OCI-LY1 (cell line): ENCODE data around the gene GMCL2.

Experiments used
- H2AFZ ChIP-seq: fragments of 200-600 bp; sonication (generic), shearing (Covaris generic); 2 replicates; pipeline ENCODE4 v1.6.0; 2014; ENCODE audit warnings: antibody characterized with exemption, mild to moderate bottlenecking, low read length
- H3F3A ChIP-seq: fragments of 200-600 bp; sonication (generic), shearing (Covaris generic); 2 replicates; pipeline ENCODE4 v1.6.0; 2014; ENCODE audit warnings: mild to moderate bottlenecking, antibody characterized with exemption, low read length, moderate library complexity; ENCODE audit not compliant: insufficient read depth
- H3K27ac ChIP-seq: fragments of 200-600 bp; sonication (generic); 2 replicates; pipeline ENCODE4 v1.5.1; 2014; ENCODE audit warnings: low read length, mixed run types, mild to moderate bottlenecking, low read depth; ENCODE audit not compliant: poor library complexity, severe bottlenecking
- H3K27me3 ChIP-seq: fragments of 200-600 bp; sonication (generic); 2 replicates; pipeline ENCODE4 v1.6.0; 2014; ENCODE audit warnings: antibody characterized with exemption, mild to moderate bottlenecking, low read length, moderate library complexity; ENCODE audit not compliant: insufficient read depth
- H3K36me3 ChIP-seq: fragments of 200-600 bp; sonication (generic); 2 replicates; pipeline ENCODE4 v1.6.1; 2014; ENCODE audit warnings: mild to moderate bottlenecking, antibody characterized with exemption, low read length, moderate library complexity, mixed read lengths; ENCODE audit not compliant: insufficient read depth
- H3K4me1 ChIP-seq: fragments of 200-600 bp; sonication (generic); 2 replicates; pipeline ENCODE4 v1.5.1; 2014; ENCODE audit warnings: mild to moderate bottlenecking, low read length, moderate library complexity; ENCODE audit not compliant: insufficient read depth, severe bottlenecking
- H3K4me2 ChIP-seq: fragments of 200-600 bp; sonication (generic), shearing (Covaris generic); 2 replicates; pipeline ENCODE4 v1.6.1; 2014; ENCODE audit warnings: low read length
- H3K4me3 ChIP-seq: fragments of 200-600 bp; sonication (generic); 2 replicates; pipeline ENCODE4 v1.5.1; 2014; ENCODE audit warnings: low read length, low read depth, mild to moderate bottlenecking, mixed read lengths; ENCODE audit not compliant: poor library complexity, severe bottlenecking
- H3K79me2 ChIP-seq: fragments of 200-600 bp; shearing (Covaris generic); 2 replicates; pipeline ENCODE4 v1.6.1; 2016; ENCODE audit warnings: mixed run types, low read length, mixed read lengths; ENCODE audit not compliant: insufficient read depth
- H3K9ac ChIP-seq: fragments of 200-600 bp; sonication (generic), shearing (Covaris generic); 2 replicates; pipeline ENCODE4 v1.6.1; 2014; ENCODE audit warnings: mild to moderate bottlenecking, low read length, mixed read lengths
- H3K9me2 ChIP-seq: fragments of 200-600 bp; sonication (generic), shearing (Covaris generic); 2 replicates; pipeline ENCODE4 v1.6.1; 2014; ENCODE audit warnings: low read depth, mild to moderate bottlenecking, low read length, mixed read lengths
- H3K9me3 ChIP-seq: fragments of 200-600 bp; shearing (Covaris generic); 2 replicates; pipeline ENCODE4 v1.6.1; 2014; ENCODE audit warnings: low read length, mixed read lengths
- H4K20me1 ChIP-seq: fragments of 200-600 bp; sonication (generic), shearing (Covaris generic); 2 replicates; pipeline ENCODE4 v1.6.0; 2016; ENCODE audit warnings: mild to moderate bottlenecking, low read length; ENCODE audit not compliant: insufficient read depth
- CTCF ChIP-seq: fragments of 200-600 bp; sonication (generic), shearing (Covaris generic); IDR thresholded peaks from 2 replicates; pipeline ENCODE4 v1.5.1; 2017; ENCODE audit warnings: mild to moderate bottlenecking, antibody characterized with exemption, low read length, moderate library complexity, mixed read lengths
- EZH2 ChIP-seq: fragments of 200-600 bp; sonication (generic), shearing (Covaris generic); IDR thresholded peaks from 2 replicates; pipeline ENCODE4 v1.8.0; 2017; ENCODE audit warnings: borderline replicate concordance, mixed run types, mild to moderate bottlenecking, antibody characterized with exemption, low read length, moderate library complexity, mixed read lengths

Gene GMCL2

GRCh38 chr5:178207183-178207916, 20.2 kb upstream of the GMCL2 start:
- Histone ChIP-seq H3K79me2 (peaks cover 42% of the 10 kb centered on the region), H3K4me3 (peak overlapping the region; percentile 94), H3K4me2 (peak overlapping the region; percentile 89), H4K20me1 (0 out of 2 replicates have a peak, but pooled peaks cover 3% of the 10 kb centered on the region), H3K4me1 (peaks cover 32% of the 10 kb centered on the region), H3K36me3 (peaks cover 71% of the 10 kb centered on the region), H3K9ac (no peak overlapping the region), H3K27me3 (no peaks in the 10 kb centered on the region), H3K9me3 (no peaks in the 10 kb centered on the region), H3K27ac (no peak overlapping the region), H2AFZ (no peak overlapping the region), H3K9me2 (no peaks in the 10 kb centered on the region), H3F3A (no peaks in the 10 kb centered on the region)
- TF ChIP-seq CTCF: no peak
- no peak for TF ChIP-seq EZH2

- Histone ChIP-seq H3K36me3 (peaks cover 62% of the 10 kb centered on the region), H3F3A (no peaks in the 10 kb centered on the region)
Measured at GRCh38 chr5:178206166-178207101, 19.3 kb upstream of the GMCL2 start.

GRCh38 chr5:178205749-178206047, 18.5 kb upstream of the GMCL2 start:
- Histone ChIP-seq H3K27me3 (no peaks in the 10 kb centered on the region), H3K4me3 (peak overlapping the region; percentile 94), H3K9me3 (no peaks in the 10 kb centered on the region), H3K36me3 (peaks cover 55% of the 10 kb centered on the region), H3K4me1 (peaks cover 32% of the 10 kb centered on the region), H2AFZ (no peak overlapping the region), H4K20me1 (0 out of 2 replicates have a peak, but pooled peaks cover 3% of the 10 kb centered on the region), H3F3A (no peaks in the 10 kb centered on the region), H3K79me2 (peaks cover 42% of the 10 kb centered on the region), H3K9me2 (no peaks in the 10 kb centered on the region), H3K27ac (peak overlapping the region; percentile 14), H3K4me2 (peak overlapping the region; percentile 89), H3K9ac (peak overlapping the region; percentile 96)
- TF ChIP-seq EZH2 (no peak), CTCF (no peak)

More at GRCh38 chr5:178206166-178207101, 19.3 kb upstream of the GMCL2 start:
- H3K27me3 ChIP-seq: no peaks in the 10 kb centered on the region
- peaks cover 42% of the 10 kb centered on the region for H3K79me2 ChIP-seq
- peak overlapping the region; percentile 89 for H3K4me2 ChIP-seq
- H3K4me3 ChIP-seq: peak overlapping the region; percentile 94
- no peaks in the 10 kb centered on the region for H3K9me3 ChIP-seq
- no peak overlapping the region for H2AFZ ChIP-seq
- H3K9me2 ChIP-seq: no peaks in the 10 kb centered on the region
- 0 out of 2 replicates have a peak, but pooled peaks cover 3% of the 10 kb centered on the region for H4K20me1 ChIP-seq
- H3K9ac ChIP-seq: peak overlapping the region; percentile 96
- H3K27ac ChIP-seq: peak overlapping the region; percentile 14
- peaks cover 32% of the 10 kb centered on the region for H3K4me1 ChIP-seq
- TF ChIP-seq EZH2 (no peak), CTCF (no peak)
